Cerebellar cortex (tissue), 1 donor: ENCODE measurements around the gene FBXL5.

Experiments
- DNase-seq: peaks from one replicate; pipeline ENCODE4 v3.0.0-alpha.2; 2015; ENCODE audit warnings: low spot score

The FBXL5 gene

DNA sequence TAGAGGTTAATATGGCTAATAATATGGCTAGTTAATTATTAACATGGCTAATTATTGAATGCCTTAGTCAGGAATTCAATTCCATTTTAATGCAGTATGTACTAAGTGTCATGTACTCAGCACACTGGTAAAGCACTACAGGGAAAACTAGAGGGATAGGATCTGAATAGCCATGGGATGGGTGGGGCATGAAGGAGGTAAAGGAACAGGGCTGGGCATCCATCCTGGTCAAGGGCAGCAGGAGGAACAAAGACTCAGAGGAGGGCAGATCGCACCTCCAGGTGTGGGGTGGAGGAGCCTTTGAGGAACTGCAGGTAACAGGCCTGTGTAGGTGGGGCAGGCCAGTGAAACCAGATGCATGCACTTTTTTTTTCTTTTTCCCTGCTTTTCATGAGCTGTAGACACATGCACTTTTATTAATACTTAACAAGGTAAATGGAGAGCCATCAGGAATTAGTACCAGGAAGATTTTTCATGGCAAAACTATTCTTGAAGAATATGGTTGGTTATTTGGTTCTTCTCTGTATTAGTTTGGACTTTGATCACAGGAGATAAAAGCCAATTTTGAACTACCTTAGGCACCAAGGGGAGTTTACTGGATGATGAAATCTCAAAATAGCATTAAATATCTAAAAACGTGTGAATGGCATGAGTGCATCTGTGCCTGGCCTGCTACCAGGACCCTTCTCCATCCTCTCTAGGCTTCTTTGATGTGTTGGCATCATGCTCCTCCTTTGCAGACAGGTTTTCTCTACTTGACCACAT is 97.2 kb downstream of the FBXL5 start:
- DNase-seq = no peak

DNA sequence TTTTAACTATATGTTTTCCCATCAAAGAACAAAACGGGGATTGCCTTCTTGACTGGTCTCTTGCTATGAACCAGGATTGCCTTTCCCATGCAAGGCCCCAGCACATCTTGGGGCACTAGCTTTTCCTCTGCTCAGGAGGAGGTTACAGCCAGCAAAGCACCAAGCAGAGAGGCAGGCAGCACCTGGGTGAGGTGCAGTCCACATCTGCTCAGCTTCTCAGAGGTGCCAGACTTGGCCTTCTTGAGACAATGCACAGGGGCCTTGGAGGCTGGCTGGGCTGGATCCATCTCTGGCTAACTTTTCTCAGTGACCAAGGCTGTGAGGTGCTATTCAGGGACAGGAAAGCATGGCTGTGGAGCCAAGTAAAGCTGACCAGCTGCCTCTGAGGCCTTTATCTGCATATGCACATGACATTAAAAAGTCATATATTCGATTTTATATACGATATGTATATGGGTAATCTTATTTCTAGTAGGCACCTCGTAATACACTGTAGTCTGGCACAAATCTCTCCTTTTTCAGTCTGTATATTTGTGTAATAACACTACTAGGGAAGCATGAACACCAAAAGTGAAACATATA is 98.6 kb downstream of the FBXL5 start:
- no peak for DNase-seq
